ENCODE measurements around the gene PPP1R3G.

DNA sequence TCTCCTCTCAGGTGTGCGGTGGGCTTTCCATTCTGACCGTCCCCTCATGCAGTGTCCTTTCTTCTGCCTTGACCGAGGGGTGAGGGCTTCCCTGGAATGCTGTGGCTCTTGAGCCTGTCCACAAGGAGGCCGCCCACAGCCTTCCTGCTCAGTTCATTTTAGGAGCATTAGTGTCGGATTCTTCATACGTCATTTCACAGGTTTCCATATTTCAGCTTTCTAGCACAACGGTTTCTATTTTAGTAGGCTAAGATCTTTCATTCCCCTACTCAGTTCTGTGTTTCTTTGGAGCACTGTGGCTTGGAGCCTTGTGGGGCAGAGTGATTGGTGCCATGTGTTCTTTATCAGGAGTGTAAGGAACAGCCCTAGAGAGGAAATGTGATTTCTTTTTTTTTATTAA, 5.5 kb downstream of the PPP1R3G start:
- TF ChIP-seq PBX3 (IDR thresholded peaks at IDR 0.05) (no peak), POLR2A (IDR thresholded peaks at IDR 0.05; ENCODE audit: low read length) (no peak), JUNB (IDR thresholded peaks at IDR 0.05) (no peak), CEBPB (IDR thresholded peaks at IDR 0.05) (no peak), RAD21 (conservative IDR thresholded peaks at IDR 0.05 in 1 of 2, IDR thresholded peaks at IDR 0.05 in 1 of 2) (no peak), NR3C1 (IDR thresholded peaks at IDR 0.05) (no peak), ESRRA (IDR thresholded peaks at IDR 0.05; ENCODE audit: borderline replicate concordance, low read length) (no peak)
- TF ChIP-seq, protein P1, sequence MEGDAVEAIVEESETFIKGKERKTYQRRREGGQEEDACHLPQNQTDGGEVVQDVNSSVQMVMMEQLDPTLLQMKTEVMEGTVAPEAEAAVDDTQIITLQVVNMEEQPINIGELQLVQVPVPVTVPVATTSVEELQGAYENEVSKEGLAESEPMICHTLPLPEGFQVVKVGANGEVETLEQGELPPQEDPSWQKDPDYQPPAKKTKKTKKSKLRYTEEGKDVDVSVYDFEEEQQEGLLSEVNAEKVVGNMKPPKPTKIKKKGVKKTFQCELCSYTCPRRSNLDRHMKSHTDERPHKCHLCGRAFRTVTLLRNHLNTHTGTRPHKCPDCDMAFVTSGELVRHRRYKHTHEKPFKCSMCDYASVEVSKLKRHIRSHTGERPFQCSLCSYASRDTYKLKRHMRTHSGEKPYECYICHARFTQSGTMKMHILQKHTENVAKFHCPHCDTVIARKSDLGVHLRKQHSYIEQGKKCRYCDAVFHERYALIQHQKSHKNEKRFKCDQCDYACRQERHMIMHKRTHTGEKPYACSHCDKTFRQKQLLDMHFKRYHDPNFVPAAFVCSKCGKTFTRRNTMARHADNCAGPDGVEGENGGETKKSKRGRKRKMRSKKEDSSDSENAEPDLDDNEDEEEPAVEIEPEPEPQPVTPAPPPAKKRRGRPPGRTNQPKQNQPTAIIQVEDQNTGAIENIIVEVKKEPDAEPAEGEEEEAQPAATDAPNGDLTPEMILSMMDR (IDR thresholded peaks at IDR 0.05) = no peak
- TF ChIP-seq, protein P2, sequence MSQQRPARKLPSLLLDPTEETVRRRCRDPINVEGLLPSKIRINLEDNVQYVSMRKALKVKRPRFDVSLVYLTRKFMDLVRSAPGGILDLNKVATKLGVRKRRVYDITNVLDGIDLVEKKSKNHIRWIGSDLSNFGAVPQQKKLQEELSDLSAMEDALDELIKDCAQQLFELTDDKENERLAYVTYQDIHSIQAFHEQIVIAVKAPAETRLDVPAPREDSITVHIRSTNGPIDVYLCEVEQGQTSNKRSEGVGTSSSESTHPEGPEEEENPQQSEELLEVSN (IDR thresholded peaks at IDR 0.05; ENCODE audit: borderline replicate concordance, low read depth) = no peak
- TF ChIP-seq, protein P3, sequence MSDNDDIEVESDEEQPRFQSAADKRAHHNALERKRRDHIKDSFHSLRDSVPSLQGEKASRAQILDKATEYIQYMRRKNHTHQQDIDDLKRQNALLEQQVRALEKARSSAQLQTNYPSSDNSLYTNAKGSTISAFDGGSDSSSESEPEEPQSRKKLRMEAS (IDR thresholded peaks at IDR 0.05) = no peak
